GM21528 (cell line): ENCODE results near the gene GUCA2A.

Experiments
- ATAC-seq: cut with Tn5 transposase; IDR thresholded peaks from one replicate; pipeline ENCODE4 v1.9.1; 2021; ENCODE audit warnings: mild to moderate bottlenecking, moderate library complexity; ENCODE audit not compliant: unreplicated experiment, low FRiP score

The GUCA2A gene

DNA sequence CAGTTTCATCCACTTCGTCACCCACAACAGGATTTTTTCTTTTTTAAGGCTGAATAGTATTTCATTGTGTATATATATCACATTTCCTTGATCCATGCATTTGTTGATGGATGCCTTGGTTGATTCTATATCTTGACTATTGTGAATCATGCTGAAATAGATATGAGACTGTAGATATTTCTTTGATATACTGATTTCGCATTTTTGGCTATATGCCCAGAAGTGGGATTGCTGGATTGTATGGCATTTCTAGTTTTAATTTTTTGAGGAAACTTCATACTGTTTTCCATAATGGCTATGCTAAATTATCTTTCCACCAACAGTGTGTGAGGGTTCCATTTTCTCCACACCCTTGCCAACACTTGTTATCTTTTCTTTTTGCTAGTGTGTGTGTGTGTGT is 6.4 kb downstream of the GUCA2A start:
- ATAC-seq, result no peak

DNA sequence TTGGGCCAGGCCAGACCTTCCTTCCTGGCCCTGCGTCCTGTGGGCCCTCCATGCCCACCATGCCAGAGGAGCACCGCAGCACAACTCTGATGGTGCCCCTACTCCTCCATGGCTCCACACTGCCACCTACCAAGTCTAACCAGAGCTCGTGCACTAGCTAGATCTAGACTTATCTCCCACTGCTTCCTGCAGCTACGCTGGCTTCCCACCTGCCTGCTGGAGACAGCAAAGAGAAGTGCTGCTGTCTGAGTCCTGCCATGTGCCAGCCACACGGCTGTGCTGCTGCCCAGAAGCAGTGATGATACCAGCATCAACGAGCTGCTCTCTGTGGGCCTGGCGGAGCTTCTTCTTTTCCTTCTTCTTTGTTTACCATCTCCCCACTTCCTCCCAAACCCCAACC is 6.9 kb downstream of the GUCA2A start:
- ATAC-seq, result no peak

DNA sequence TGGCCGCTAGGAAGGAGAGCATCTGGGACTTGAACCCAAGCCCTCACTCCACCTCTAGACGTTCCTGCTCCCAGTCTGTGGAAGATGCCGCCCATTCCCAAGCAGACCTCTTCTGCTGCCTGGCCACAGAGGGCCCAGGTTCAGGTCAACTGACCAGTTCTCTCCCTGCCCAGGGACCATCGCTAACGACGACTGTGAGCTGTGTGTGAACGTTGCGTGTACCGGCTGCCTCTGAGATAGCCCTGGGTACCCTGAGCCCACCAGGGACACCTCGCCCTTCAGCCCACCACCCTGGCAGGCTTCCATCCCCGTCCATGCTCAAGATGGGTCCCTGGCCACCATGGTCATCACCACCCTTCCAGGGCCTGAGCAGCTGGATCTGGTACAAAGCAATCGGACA is 9.2 kb downstream of the GUCA2A start:
- no peak for ATAC-seq

DNA sequence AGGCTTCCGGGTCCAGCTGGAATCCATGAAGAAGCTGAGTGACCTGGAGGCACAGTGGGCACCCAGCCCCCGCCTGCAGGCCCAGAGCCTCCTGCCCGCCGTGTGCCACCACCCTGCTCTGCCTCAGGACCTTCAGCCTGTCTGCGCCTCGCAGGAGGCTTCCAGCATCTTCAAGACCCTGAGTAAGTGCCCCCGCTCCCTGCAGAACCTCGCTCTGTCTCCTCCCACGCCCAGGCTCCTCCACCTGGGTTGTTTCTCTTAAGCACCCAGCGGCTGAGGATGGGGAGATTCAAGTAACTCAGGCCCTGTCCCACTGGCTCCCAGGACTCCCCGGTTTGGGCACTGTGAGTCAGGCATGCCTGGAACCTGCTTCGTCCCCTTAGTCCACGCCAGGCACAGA is 9.9 kb downstream of the GUCA2A start:
- no peak for ATAC-seq

DNA sequence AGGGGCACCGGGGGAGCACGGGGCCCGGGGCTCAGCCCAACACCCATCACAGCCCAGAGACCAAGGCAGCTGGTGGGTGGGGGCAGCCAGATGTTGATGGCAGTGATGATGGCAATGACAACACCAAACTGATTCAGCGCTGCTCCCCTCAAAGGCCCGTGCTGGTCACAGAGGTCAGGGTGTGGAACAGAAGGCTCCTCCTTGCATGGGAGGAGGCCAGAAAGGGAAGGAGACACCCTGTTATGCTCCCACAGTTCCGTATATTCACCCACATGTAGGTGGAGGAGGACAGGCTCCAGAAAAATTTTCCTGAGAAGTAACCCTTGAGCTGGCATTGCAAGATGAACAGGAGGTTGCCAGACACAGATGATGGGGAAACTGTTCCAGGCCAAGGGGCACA is 10.9 kb downstream of the GUCA2A start:
- ATAC-seq, result no peak

DNA sequence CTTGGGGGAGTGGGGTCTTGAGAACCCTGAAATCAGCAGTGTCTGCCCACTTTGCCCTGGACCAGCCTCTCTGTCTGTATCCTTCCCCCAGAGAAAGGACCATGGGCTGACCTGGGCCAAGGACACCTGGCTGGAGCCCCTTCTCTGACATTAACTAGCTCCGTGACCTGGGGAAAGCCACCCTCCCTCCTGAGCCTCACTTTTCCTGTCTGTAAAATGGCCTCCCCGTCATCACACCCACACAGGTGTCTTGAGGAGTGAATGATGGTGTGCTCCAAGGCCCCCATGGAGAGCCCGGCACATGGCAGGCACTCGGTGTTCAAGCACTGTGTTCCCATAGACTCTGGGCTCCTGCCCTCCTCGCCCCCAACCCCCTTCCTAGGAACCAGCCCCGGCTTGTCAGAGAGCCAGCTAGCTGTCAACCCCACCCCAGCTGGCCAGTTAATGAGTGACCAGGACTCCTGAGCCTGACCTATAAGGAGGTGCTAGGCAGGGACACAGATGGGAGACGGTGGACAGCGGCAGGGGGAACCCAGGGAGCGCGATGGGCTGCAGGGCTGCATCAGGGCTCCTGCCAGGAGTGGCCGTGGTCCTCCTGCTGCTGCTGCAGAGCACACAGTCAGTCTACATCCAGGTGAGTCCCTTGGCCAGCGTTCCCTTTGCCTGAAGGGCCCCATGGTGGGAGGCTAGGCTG is 11.5 kb downstream of the GUCA2A start, which contains the start of gene GUCA2B:
TSS of gene GUCA2B (plus strand) at position 504 of the 694 bp plus-strand sequence. CDS start at position 545, 41 bp downstream.
- no peak for ATAC-seq

DNA sequence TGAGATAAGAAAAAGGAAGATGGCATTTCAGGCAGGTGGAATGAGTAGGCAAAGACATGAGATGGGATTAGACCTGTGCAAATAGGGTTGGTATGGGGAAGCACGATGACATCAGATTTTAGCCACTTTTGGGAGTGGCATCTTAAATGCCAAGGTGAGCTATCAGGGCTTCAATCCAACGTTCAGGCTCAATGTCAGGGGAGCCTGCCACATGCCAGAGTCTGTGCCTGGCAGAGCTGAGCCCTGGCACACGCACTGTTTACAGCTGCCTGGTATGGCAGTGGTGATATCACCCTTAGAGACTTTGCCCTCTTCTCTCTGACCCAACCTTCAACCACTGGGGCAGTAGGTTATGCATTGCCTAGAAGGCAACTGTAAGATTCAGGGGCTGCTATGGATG is 12.4 kb downstream of the GUCA2A start:
- ATAC-seq, result no peak

DNA sequence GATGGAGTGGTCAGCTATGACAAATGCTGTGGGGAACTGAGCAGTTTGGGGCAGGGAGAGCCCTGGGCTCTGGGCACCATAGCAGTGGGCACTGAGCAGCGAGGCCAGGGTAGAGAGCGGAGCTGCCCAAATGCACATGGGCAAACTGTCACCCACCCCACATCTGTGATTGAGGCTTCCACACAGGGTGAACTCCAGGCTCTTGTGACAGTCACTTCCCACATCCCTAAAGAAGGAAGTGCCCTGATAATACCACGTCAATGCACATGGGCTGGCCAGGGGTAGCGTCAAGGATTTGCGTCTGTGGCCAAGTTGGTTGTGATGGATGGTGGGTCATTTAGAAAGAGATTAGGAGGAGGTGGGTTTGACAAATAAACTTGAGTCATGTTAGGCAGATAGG is 13.9 kb downstream of the GUCA2A start:
- no peak for ATAC-seq

DNA sequence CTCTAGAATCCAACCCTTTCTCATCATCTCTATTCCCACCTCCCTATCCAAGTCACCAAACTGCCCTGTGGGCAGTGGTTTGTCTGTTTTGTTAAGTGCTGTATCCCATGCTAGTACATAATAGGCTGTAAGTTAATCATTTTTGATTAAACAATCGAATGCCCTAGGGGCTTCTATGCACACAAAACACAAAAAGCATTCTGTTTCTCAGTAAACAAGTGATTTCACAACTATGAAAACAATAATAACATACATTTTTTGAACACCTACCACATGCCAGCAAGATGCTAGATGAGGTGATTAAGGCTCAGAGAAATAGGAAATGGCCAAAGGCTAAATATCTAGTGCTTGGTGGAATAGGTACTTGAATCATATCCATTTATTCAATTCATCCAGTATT is 16.4 kb downstream of the GUCA2A start:
- ATAC-seq, result no peak

DNA sequence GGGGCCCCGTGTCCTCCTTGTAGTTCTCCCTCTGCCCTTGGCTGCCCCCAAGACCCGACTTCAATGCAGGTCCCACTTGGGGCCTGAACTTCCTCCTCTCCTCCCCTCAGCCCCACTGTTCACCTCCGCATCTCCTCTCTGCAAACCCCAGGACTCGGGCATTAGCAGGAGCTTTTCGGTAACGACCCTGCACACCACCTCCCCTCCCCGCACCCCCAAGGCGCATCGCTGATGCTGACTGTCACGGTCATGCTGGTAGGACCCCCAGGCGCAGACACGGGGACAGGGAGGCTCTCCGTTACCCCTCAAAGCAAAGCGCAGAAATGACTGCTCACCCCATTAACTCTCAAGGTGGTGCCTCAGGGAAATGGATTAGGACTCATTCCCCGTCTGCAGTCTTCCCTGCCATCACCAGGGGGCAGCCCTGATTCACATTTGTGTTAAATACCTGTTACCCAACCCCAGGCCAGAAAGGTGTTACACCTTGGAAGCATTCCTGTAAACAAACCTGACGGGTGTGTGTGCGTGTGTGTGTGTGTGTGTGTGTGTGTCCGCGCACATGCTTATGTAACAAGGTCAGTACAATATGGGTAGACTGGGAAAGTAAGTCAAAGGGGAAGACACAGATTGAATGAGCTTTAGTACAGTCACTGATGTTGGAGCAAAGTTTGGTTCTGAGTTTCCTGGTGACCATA is 17.8 kb downstream of the GUCA2A start:
- ATAC-seq, result no peak

DNA sequence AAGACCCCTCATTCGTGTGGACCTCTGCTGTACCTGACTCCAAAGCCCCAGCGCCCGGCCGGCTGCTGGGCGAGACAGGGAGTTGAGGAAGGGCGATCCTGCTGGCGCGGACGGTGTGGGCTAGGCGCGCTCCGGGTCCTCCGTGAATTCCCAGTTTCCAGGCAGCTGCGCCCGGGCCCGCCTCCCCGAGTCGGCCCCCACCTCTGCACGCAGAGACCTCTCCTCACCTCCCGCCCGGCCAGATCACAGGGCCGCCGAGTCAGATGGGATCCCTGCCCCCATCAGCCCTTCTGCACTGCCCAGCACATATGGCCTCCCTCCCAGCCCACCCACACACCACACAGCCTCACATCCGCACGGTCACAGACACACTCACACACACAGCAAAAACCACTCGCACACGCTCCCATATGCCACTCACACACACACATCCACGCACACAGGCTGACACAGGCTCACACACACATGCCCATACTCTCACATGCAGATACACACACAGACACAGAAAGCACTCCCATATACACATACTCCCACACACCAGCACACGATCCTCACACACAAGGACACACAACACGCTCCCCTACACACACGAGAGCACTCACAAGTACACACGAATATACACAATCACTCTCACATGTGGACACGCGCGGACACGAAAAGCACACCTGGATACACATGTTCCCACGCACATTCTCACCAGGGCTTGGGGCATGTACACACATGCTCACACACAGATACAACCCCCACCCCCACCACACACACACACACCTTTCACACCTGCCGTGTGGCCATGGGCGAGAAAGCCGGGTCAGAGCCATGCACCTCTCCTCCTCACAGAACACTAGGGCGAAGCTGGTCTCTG is 18.6 kb downstream of the GUCA2A start:
- no peak for ATAC-seq

DNA sequence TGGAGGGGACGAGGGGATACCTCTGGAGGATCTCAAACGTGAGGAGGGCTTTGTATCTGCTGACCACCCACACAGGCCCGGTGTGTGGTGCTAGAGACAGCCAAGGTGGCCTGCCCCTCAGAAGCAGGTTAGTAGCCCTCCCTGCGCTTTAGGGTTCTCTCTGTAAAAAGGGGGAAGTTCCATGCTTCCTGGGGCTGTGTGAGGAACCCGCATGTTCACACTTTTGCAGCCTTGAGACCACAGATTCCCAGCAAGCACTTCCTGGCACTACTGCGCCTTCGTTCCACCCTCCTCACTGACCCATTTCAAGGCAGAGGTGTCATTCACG is 19.2 kb downstream of the GUCA2A start:
- ATAC-seq, result no peak

DNA sequence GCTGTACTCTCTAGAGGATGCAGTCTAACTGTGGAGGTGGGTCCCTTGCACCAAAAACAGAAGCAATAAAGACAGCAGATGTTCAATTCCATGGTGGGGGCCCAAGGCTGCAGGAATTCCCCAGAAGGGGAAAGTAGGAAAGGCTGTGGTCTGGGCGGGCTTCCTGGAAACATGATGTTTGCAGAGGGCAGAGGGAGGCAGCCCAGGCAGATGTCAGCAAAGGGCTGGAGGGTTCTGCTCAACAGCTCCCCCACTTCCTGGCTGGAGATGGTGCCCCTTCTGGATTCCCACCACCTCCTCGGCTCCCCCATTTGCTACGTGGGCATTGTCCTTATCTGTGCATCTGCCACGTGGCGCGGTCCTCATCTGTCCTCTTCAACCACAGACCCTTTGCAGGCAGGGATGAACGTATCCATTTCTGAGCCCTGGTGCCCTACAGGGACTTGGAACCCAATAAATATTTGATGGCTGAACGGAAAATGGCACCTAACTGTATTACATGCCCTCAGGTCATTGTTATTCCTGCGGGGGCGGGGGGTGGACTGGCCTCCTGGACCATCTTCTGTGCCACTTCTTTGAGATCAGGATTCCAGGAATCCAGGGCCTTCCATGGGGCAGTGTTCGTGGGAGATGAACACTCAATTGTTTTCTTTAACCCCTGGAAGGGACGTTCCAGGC is 19.7 kb downstream of the GUCA2A start:
- ATAC-seq, result no peak

DNA sequence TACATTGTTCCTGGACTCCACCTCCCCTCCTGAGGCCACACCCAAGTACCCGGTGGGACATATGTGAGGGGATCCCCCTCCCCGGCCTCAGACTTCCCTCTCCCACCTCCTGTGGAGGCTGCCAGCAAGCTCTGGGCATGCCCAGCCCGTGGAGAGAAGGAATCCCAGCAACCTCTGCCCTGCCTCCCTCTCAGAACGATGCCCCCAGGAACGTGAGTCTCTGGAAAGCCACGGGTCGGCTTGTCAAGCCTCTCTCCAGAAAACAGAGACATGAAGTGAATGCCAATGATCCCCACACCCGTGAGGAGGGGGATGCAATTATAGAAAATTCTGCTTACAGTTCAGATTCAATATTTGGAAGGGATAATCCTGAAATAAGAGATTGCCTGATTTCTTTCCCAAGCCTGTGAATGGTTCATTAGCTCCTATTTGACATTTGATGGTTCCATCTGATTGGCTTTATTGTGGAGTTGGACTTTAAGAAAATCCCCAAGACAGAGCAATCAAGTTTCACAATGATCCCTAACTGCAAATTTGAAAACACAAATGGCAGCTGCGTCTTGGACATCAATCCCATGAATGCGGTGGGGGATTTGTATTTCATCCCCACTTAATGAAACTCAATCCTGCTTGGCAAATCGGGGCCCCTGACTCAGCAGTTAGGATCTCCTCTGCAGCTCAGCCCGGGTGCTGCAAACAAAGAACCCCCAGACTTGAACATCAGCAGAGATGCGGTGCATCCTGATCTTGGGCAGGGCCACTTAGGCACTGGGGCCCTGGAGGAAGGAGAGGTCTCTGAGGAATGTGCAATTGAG is 20.4 kb downstream of the GUCA2A start:
- no peak for ATAC-seq

DNA sequence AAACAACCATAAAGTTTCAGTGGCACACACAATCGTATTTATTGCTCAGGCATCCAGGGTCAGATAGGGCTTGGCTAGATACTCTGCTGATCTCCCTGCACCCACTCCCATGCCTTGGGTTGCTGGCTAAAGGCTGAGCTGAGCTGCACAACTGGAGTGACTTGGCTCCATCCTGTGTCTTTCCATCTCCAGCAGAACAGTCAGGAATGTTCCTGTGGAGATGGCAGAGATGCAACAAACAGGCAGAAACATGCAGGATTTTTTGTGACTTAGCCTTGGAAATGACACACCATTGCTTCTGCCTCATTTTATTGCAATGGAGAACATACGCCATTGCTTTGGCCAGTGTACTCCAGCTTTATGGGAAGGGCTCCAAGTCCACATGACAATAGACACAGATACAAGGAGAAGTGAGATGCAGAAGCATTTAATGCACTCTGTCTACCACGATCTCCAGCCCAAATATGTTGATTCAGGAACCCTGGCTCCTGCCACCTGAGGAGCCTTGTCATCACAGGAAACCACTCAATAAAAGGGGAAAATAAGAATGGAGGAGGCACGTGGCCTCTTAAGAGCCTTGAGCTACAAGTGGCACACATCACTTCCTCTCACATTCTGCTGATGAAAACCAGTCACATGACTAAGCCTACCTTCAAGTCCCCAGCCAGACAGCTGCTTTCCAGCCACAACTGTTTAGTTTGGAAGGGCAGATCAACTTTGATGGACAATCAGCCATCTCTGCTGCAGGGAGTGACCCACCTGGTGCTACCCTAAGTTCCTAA is 21.5 kb downstream of the GUCA2A start:
- ATAC-seq, result no peak

DNA sequence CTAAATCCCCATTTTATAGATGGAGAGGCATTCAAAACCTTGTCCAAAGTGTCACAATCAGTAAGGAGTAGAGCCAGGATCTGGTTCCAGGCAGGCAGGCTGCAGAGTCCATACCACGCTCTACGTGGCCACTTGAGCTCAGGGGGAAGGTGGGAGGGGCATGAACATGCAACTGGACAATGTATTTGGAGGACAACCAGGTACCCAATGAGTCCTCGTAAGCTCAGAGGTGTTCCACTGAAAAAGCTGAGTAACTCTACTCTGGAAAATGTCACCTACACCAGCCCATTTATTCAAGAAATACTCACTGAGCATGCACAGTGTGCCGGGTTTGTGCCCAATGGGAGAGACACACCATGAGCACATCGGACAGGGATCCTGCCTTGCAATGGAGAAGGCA is 22.6 kb downstream of the GUCA2A start:
- ATAC-seq, result no peak

DNA sequence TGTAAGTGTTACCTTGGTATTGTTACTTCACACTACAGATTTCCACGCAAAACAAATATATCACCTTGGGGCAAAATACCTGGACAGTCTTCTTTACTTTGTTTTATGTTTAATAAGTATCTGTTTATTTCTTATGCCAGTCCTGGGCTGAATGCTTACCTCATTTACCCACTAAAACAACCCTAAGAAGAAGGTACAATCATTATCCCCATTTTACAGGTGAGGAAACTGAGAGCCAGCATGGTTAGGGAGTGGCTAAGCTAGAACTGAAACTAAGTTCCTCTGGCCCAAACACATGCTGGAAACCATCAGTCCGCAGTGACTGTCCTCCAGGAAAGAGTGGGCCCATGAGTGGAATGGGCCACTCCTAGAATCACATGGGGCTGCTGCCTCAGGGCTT is 24.4 kb downstream of the GUCA2A start:
- no peak for ATAC-seq

DNA sequence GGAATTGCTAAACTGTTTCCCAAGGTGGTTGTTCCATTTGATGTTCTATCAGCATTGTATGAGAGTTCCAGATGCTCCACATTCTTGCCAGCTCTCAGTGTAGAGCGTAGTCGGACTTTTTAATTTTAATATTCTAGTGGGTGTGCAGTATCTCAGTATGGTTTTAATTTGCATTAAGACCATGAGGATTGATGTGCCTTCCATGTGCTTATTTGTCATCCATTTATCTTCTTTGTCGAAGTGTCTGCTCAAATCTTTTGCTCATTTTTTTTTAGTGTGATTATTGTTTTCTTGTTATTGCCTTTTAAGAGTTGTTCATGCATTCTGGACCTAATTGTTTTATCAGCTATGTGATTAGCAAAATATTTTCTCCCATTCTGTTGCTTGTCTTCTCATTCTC is 25.1 kb downstream of the GUCA2A start:
- ATAC-seq, result no peak

DNA sequence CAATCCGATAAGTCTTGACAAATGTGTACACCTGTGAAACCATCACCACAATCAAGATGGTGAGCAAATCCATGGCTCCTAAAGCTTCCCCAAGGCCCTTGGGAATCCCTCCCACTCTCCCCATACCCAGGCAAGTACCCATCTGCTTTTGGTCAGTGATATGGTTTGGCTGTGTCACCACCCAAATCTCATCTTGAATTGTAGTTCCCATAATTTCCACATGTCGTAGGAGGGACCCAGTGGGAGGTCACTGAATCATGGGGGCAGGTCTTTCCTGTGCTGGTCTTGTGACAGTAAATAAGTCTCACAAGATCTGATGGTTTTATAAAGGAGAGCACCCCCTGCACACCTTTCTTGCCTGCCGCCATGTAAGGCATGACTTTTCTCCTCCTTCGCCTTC is 26.0 kb downstream of the GUCA2A start:
- ATAC-seq, result no peak
